Mesendoderm (in vitro differentiated cells): ENCODE measurements around the gene LAMA3.

Source experiments
- DNase-seq: peaks from one replicate; pipeline ENCODE4 v3.0.0; 2013
- H2AK5ac ChIP-seq: 2 replicates; pipeline ENCODE4 v1.6.1; 2013; ENCODE audit warnings: low read length, inconsistent platforms
- H2BK120ac ChIP-seq: 2 replicates; pipeline ENCODE4 v1.6.1; 2013; ENCODE audit warnings: low read depth, mild to moderate bottlenecking, low read length, moderate library complexity, mixed read lengths
- H2BK15ac ChIP-seq: replicated peaks from 2 replicates; pipeline ENCODE4 v1.6.1; 2013; ENCODE audit warnings: low read depth, mild to moderate bottlenecking, moderate library complexity
- H2BK5ac ChIP-seq: 2 replicates; pipeline ENCODE4 v1.6.1; 2013; ENCODE audit warnings: low read length, inconsistent platforms
- H3K18ac ChIP-seq: 2 replicates; pipeline ENCODE4 v1.6.1; 2013; ENCODE audit warnings: mild to moderate bottlenecking, low read length, mixed read lengths
- H3K23ac ChIP-seq: one replicate; pipeline ENCODE4 v1.6.1; 2013; ENCODE audit warnings: low read length
- H3K27ac ChIP-seq: 2 replicates; pipeline ENCODE4 v1.5.1; 2013; ENCODE audit warnings: low read depth, mild to moderate bottlenecking, inconsistent platforms, low read length, moderate library complexity
- H3K27me3 ChIP-seq: 2 replicates; pipeline ENCODE4 v1.6.1; 2013; ENCODE audit warnings: low read length, control low read depth, mild to moderate bottlenecking, inconsistent platforms; ENCODE audit not compliant: insufficient read depth, poor library complexity
- H3K36me3 ChIP-seq: 2 replicates; pipeline ENCODE4 v1.6.1; 2013; ENCODE audit warnings: low read length, inconsistent platforms; ENCODE audit not compliant: control insufficient read depth, insufficient read depth
- H3K4ac ChIP-seq: one replicate; pipeline ENCODE4 v1.6.1; 2013; ENCODE audit warnings: low read depth, mild to moderate bottlenecking, low read length, moderate library complexity
- H3K4me1 ChIP-seq: 2 replicates; pipeline ENCODE4 v1.6.1; 2013; ENCODE audit warnings: low read depth, low read length, inconsistent platforms; ENCODE audit not compliant: control insufficient read depth
- H3K4me2 ChIP-seq: 2 replicates; pipeline ENCODE4 v1.6.1; 2013; ENCODE audit warnings: low read length
- H3K4me3 ChIP-seq: 2 replicates; pipeline ENCODE4 v1.5.1; 2013; ENCODE audit warnings: mild to moderate bottlenecking, low read length
- H3K56ac ChIP-seq: one replicate; pipeline ENCODE4 v1.6.1; 2013; ENCODE audit warnings: low read length
- H3K79me1 ChIP-seq: 2 replicates; pipeline ENCODE4 v1.6.1; 2013; ENCODE audit warnings: low read length, inconsistent platforms
- H3K79me2 ChIP-seq: 2 replicates; pipeline ENCODE4 v1.6.1; 2013; ENCODE audit warnings: mild to moderate bottlenecking, low read length; ENCODE audit not compliant: control insufficient read depth, insufficient read depth
- H3K9ac ChIP-seq: 2 replicates; pipeline ENCODE4 v1.6.1; 2013; ENCODE audit warnings: low read length, inconsistent platforms
- H4K5ac ChIP-seq: one replicate; pipeline ENCODE4 v1.6.1; 2013; ENCODE audit warnings: low read length
- H4K8ac ChIP-seq: one replicate; pipeline ENCODE4 v1.6.1; 2013; ENCODE audit warnings: low read depth, mild to moderate bottlenecking, control low read depth, low read length, moderate library complexity
- WGBS: extraction: QIAGEN DNeasy Blood & Tissue Kit; methylation state at CpG from one replicate; pipeline ENCODE4 v1.1.7; 2013; ENCODE audit warnings: low lambda C conversion rate, missing lambda C conversion rate; ENCODE audit not compliant: insufficient coverage; ENCODE audit errors: extremely low coverage; 5-methylcytosine and 5-hydroxymethylcytosine counted together

Gene LAMA3

DNA sequence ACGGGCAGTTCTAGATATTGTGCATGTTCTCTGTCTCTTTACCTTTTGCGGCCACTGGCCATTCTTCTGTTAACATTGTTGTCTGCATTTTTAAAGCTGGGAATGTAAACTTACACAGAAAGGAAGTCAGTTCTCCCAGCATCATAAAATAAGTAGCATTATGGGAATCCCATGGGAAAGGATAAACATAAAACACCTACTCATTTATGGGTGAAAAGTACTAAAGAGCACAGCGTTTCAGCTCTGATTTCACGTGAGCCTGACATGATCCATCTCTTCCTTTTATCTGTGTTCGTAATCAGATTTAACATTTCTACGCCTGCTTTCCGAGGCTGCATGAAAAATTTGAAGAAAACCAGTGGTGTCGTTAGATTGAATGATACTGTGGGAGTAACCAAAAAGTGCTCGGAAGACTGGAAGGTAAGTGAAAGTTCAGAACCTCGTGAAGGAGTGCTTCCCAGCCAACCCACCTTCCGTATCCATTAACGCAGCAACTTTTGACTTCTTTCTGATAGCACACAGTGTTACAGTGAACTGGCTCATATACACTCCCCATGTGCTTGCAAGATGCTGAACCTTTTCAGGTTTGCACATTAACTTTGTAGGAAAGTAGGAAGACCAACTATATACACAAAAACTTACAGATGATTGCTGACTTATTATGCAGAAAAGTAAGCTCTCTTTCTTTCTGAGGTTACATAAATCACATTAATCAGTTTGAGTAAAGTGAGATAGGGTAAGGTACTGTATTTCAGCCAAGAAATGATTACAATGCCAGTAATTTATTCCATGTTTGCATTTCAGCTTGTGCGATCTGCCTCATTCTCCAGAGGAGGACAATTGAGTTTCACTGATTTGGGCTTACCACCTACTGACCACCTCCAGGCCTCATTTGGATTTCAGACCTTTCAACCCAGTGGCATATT is 238.8 kb downstream of the LAMA3 start:
- no CpG with 5 or more reads among the region's 13 CpGs for WGBS
- no peak overlapping the region for H3K9ac ChIP-seq

GRCh38 chr18:23929362-23929930 is 240.2 kb downstream of the LAMA3 start:
- Histone ChIP-seq H4K5ac (no peak overlapping the region), H2BK120ac (no peak overlapping the region), H3K4me2 (no peak overlapping the region), H2BK5ac (no peak overlapping the region), H3K56ac (no peak overlapping the region), H3K4me3 (no peak overlapping the region), H3K18ac (no peak overlapping the region), H3K27ac (no peak overlapping the region), H3K4me1 (no peaks in the 10 kb centered on the region), H3K79me2 (no peaks in the 10 kb centered on the region), H3K9ac (no peak overlapping the region), H2AK5ac (no peak overlapping the region), H4K8ac (no peak overlapping the region), H2BK15ac (no peak overlapping the region), H3K36me3 (no peaks in the 10 kb centered on the region), H3K27me3 (no peaks in the 10 kb centered on the region), H3K4ac (no peak overlapping the region), H3K79me1 (no peaks in the 10 kb centered on the region), H3K23ac (no peak overlapping the region)
- DNase-seq: no peak
- no CpG with 5 or more reads among the region's 5 CpGs for WGBS

More for the DNA sequence above, 238.8 kb downstream of the LAMA3 start:
- Histone ChIP-seq H3K27ac (no peak overlapping the region), H3K27me3 (no peaks in the 10 kb centered on the region), H3K4me2 (no peak overlapping the region), H3K56ac (no peak overlapping the region), H4K5ac (no peak overlapping the region), H3K4me3 (no peak overlapping the region), H2BK5ac (no peak overlapping the region), H3K79me2 (no peaks in the 10 kb centered on the region), H3K4ac (no peak overlapping the region), H3K18ac (no peak overlapping the region), H2BK120ac (no peak overlapping the region), H4K8ac (no peak overlapping the region), H3K79me1 (no peaks in the 10 kb centered on the region), H2AK5ac (no peak overlapping the region), H3K4me1 (no peaks in the 10 kb centered on the region), H3K23ac (no peak overlapping the region), H3K36me3 (no peaks in the 10 kb centered on the region), H2BK15ac (no peak overlapping the region)
- no peak for DNase-seq

- Histone ChIP-seq H3K27me3 (no peaks in the 10 kb centered on the region), H2BK120ac (no peak overlapping the region), H3K18ac (no peak overlapping the region), H3K4me2 (no peak overlapping the region), H3K9ac (no peak overlapping the region), H3K23ac (no peak overlapping the region), H3K79me1 (no peaks in the 10 kb centered on the region), H4K8ac (no peak overlapping the region), H3K4me1 (no peaks in the 10 kb centered on the region), H4K5ac (no peak overlapping the region), H3K4me3 (no peak overlapping the region), H3K36me3 (no peaks in the 10 kb centered on the region), H2BK5ac (no peak overlapping the region), H2AK5ac (no peak overlapping the region), H3K27ac (no peak overlapping the region), H3K4ac (no peak overlapping the region), H2BK15ac (no peak overlapping the region), H3K56ac (no peak overlapping the region), H3K79me2 (no peaks in the 10 kb centered on the region)
- WGBS: no CpG with 5 or more reads among the region's 1 CpG
- DNase-seq: no peak
Measured at GRCh38 chr18:23930002-23930401, 240.7 kb downstream of the LAMA3 start.

GRCh38 chr18:23932385-23933067 is 243.3 kb downstream of the LAMA3 start:
- Histone ChIP-seq H2BK5ac (no peak overlapping the region), H2AK5ac (no peak overlapping the region), H3K4me1 (no peaks in the 10 kb centered on the region), H3K4ac (no peak overlapping the region), H2BK15ac (no peak overlapping the region), H3K18ac (no peak overlapping the region), H3K27me3 (no peaks in the 10 kb centered on the region), H3K79me1 (no peaks in the 10 kb centered on the region), H3K4me2 (no peak overlapping the region), H3K4me3 (no peak overlapping the region), H2BK120ac (no peak overlapping the region), H4K8ac (no peak overlapping the region), H3K23ac (no peak overlapping the region), H3K9ac (no peak overlapping the region), H3K79me2 (no peaks in the 10 kb centered on the region), H3K56ac (no peak overlapping the region), H3K27ac (no peak overlapping the region), H4K5ac (no peak overlapping the region), H3K36me3 (no peaks in the 10 kb centered on the region)
- no CpG with 5 or more reads among the region's 8 CpGs for WGBS
- no peak for DNase-seq

DNA sequence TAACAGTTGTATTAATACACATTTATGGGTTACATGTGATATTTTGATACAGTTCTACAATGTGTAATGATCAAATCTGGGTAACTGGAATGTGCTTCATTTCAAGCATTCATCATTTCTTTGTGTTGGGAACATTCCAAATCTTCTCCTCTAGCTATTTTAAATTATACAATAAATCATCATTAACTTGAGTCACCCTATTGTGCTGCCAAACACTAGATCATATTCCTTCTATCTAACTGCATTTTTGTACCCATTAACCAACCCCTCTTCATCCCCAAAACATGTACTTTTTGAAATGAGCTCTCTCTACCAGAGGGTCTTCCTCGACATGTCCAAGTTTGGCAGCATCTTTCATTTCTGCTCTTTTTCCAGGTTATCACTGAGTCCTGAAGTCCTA is 244.2 kb downstream of the LAMA3 start:
- H2AK5ac ChIP-seq: no peak overlapping the region
- no peak overlapping the region for H2BK120ac ChIP-seq
- no peaks in the 10 kb centered on the region for H3K79me1 ChIP-seq
- H3K36me3 ChIP-seq: no peaks in the 10 kb centered on the region
- no CpG with 5 or more reads among the region's 1 CpG for WGBS
- no peaks in the 10 kb centered on the region for H3K4me1 ChIP-seq
- no peak overlapping the region for H3K9ac ChIP-seq
- no peak overlapping the region for H2BK15ac ChIP-seq
- H3K4me2 ChIP-seq: no peak overlapping the region
- no peak overlapping the region for H3K23ac ChIP-seq
- no peak overlapping the region for H4K5ac ChIP-seq
- H3K27ac ChIP-seq: no peak overlapping the region
- no peak overlapping the region for H3K4me3 ChIP-seq
- no peak overlapping the region for H4K8ac ChIP-seq
- H3K79me2 ChIP-seq: no peaks in the 10 kb centered on the region
- H3K56ac ChIP-seq: no peak overlapping the region
- DNase-seq: no peak
- H3K27me3 ChIP-seq: no peaks in the 10 kb centered on the region
- no peak overlapping the region for H2BK5ac ChIP-seq
- no peak overlapping the region for H3K18ac ChIP-seq
- no peak overlapping the region for H3K4ac ChIP-seq
